OCI-LY1 (cell line): Measurements from ENCODE around the gene P3R3URF.

Experiments used
- H2AFZ ChIP-seq: fragments of 200-600 bp; sonication (generic), shearing (Covaris generic); 2 replicates; pipeline ENCODE4 v1.6.0; 2014; ENCODE audit warnings: antibody characterized with exemption, mild to moderate bottlenecking, low read length
- H3F3A ChIP-seq: fragments of 200-600 bp; sonication (generic), shearing (Covaris generic); 2 replicates; pipeline ENCODE4 v1.6.0; 2014; ENCODE audit warnings: mild to moderate bottlenecking, antibody characterized with exemption, low read length, moderate library complexity; ENCODE audit not compliant: insufficient read depth
- H3K27ac ChIP-seq: fragments of 200-600 bp; sonication (generic); 2 replicates; pipeline ENCODE4 v1.5.1; 2014; ENCODE audit warnings: low read length, mixed run types, mild to moderate bottlenecking, low read depth; ENCODE audit not compliant: poor library complexity, severe bottlenecking
- H3K27me3 ChIP-seq: fragments of 200-600 bp; sonication (generic); 2 replicates; pipeline ENCODE4 v1.6.0; 2014; ENCODE audit warnings: antibody characterized with exemption, mild to moderate bottlenecking, low read length, moderate library complexity; ENCODE audit not compliant: insufficient read depth
- H3K36me3 ChIP-seq: fragments of 200-600 bp; sonication (generic); 2 replicates; pipeline ENCODE4 v1.6.1; 2014; ENCODE audit warnings: mild to moderate bottlenecking, antibody characterized with exemption, low read length, moderate library complexity, mixed read lengths; ENCODE audit not compliant: insufficient read depth
- H3K4me1 ChIP-seq: fragments of 200-600 bp; sonication (generic); 2 replicates; pipeline ENCODE4 v1.5.1; 2014; ENCODE audit warnings: mild to moderate bottlenecking, low read length, moderate library complexity; ENCODE audit not compliant: insufficient read depth, severe bottlenecking
- H3K4me2 ChIP-seq: fragments of 200-600 bp; sonication (generic), shearing (Covaris generic); 2 replicates; pipeline ENCODE4 v1.6.1; 2014; ENCODE audit warnings: low read length
- H3K4me3 ChIP-seq: fragments of 200-600 bp; sonication (generic); 2 replicates; pipeline ENCODE4 v1.5.1; 2014; ENCODE audit warnings: low read length, low read depth, mild to moderate bottlenecking, mixed read lengths; ENCODE audit not compliant: poor library complexity, severe bottlenecking
- H3K79me2 ChIP-seq: fragments of 200-600 bp; shearing (Covaris generic); 2 replicates; pipeline ENCODE4 v1.6.1; 2016; ENCODE audit warnings: mixed run types, low read length, mixed read lengths; ENCODE audit not compliant: insufficient read depth
- H3K9ac ChIP-seq: fragments of 200-600 bp; sonication (generic), shearing (Covaris generic); 2 replicates; pipeline ENCODE4 v1.6.1; 2014; ENCODE audit warnings: mild to moderate bottlenecking, low read length, mixed read lengths
- H3K9me2 ChIP-seq: fragments of 200-600 bp; sonication (generic), shearing (Covaris generic); 2 replicates; pipeline ENCODE4 v1.6.1; 2014; ENCODE audit warnings: low read depth, mild to moderate bottlenecking, low read length, mixed read lengths
- H3K9me3 ChIP-seq: fragments of 200-600 bp; shearing (Covaris generic); 2 replicates; pipeline ENCODE4 v1.6.1; 2014; ENCODE audit warnings: low read length, mixed read lengths
- H4K20me1 ChIP-seq: fragments of 200-600 bp; sonication (generic), shearing (Covaris generic); 2 replicates; pipeline ENCODE4 v1.6.0; 2016; ENCODE audit warnings: mild to moderate bottlenecking, low read length; ENCODE audit not compliant: insufficient read depth
- CTCF ChIP-seq: fragments of 200-600 bp; sonication (generic), shearing (Covaris generic); IDR thresholded peaks from 2 replicates; pipeline ENCODE4 v1.5.1; 2017; ENCODE audit warnings: mild to moderate bottlenecking, antibody characterized with exemption, low read length, moderate library complexity, mixed read lengths
- EZH2 ChIP-seq: fragments of 200-600 bp; sonication (generic), shearing (Covaris generic); IDR thresholded peaks from 2 replicates; pipeline ENCODE4 v1.8.0; 2017; ENCODE audit warnings: borderline replicate concordance, mixed run types, mild to moderate bottlenecking, antibody characterized with exemption, low read length, moderate library complexity, mixed read lengths

P3R3URF gene

GRCh38 chr1:46137916-46138315 lies 38.4 kb downstream of the P3R3URF start:
- Histone ChIP-seq H3K4me3 (no peak overlapping the region), H3K27me3 (no peaks in the 10 kb centered on the region), H3K4me1 (peaks cover 9% of the 10 kb centered on the region), H3K36me3 (no peaks in the 10 kb centered on the region), H3F3A (no peaks in the 10 kb centered on the region), H3K4me2 (no peak overlapping the region), H4K20me1 (no peaks in the 10 kb centered on the region), H3K9ac (no peak overlapping the region), H3K9me2 (no peaks in the 10 kb centered on the region), H3K79me2 (no peaks in the 10 kb centered on the region), H2AFZ (no peak overlapping the region), H3K27ac (no peak overlapping the region), H3K9me3 (no peaks in the 10 kb centered on the region)
- TF ChIP-seq CTCF, result no peak
- no peak for TF ChIP-seq EZH2

- no peaks in the 10 kb centered on the region for H3K36me3 ChIP-seq
- H3K4me1 ChIP-seq, result peaks cover 9% of the 10 kb centered on the region
- H3K27ac ChIP-seq, result no peak overlapping the region
- H4K20me1 ChIP-seq, result no peaks in the 10 kb centered on the region
- no peak overlapping the region for H3K4me2 ChIP-seq
- no peaks in the 10 kb centered on the region for H3K27me3 ChIP-seq
- H3K9ac ChIP-seq, result no peak overlapping the region
- no peak overlapping the region for H3K4me3 ChIP-seq
- H3F3A ChIP-seq, result no peaks in the 10 kb centered on the region
- H3K79me2 ChIP-seq, result no peaks in the 10 kb centered on the region
- H2AFZ ChIP-seq, result no peak overlapping the region
- TF ChIP-seq CTCF, result no peak
- no peak for TF ChIP-seq EZH2
- H3K9me2 ChIP-seq, result no peaks in the 10 kb centered on the region
- no peaks in the 10 kb centered on the region for H3K9me3 ChIP-seq
These were observed 39.6 kb downstream of the P3R3URF start for GRCh38 chr1:46136711-46137110.

DNA sequence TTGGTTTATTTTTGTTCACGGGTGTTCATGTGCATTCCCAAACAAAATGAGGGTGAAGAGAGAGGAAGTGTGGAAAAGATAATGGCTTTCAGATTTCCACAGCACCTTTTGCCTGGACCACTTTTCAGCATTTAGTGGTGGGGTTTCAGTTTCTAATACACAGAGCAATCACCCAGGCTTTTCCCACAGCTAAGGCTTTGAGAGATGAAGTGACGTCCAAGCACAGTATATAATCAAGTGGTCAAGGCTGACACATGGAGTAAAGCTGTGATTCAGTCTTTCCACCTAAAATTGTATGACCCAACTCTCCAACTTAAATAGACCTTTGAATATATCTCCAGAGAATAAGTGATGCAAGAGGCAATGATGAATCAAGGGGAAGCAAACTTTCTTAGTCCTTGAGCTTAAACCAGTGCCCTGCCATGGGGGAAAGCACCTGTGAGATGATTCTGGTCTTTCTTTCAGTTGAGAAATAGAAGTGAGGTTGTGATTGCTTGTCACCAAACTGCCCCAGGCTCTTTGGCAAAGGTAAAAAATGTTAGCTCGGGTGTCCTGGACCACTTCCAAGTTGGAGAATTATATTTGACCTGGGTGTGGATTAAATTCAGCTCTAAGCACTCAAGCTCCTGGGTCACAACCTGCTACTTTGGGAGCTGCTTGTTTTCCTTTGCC lies 41.5 kb downstream of the P3R3URF start:
- Histone ChIP-seq H3F3A (no peaks in the 10 kb centered on the region), H3K36me3 (no peaks in the 10 kb centered on the region), H4K20me1 (no peaks in the 10 kb centered on the region), H3K27me3 (no peaks in the 10 kb centered on the region), H3K4me1 (peaks cover 21% of the 10 kb centered on the region), H3K9me2 (no peaks in the 10 kb centered on the region), H2AFZ (no peak overlapping the region), H3K9ac (no peak overlapping the region), H3K79me2 (no peaks in the 10 kb centered on the region; the same call in 1 of the 2 replicates), H3K4me3 (no peak overlapping the region), H3K27ac (no peak overlapping the region), H3K4me2 (no peak overlapping the region), H3K9me3 (no peaks in the 10 kb centered on the region)
- TF ChIP-seq EZH2 (no peak), CTCF (no peak)
